GM19238 (cell line): ENCODE data around the gene CBX8.

Experiments used
- DNase-seq: peaks from one replicate; pipeline ENCODE4 v3.0.0; 2011; ENCODE audit warnings: low spot score; ENCODE audit not compliant: insufficient read length

The CBX8 gene

GRCh38 chr17:79835470-79835899, 38.6 kb upstream of the CBX8 start:
- DNase-seq, result no peak

- DNase-seq, result no peak
Measured at GRCh38 chr17:79834565-79835469, 37.9 kb upstream of the CBX8 start.

GRCh38 chr17:79833744-79834564, 37.1 kb upstream of the CBX8 start:
- no peak for DNase-seq

GRCh38 chr17:79833110-79833450, 36.2 kb upstream of the CBX8 start:
- DNase-seq, result no peak

GRCh38 chr17:79832218-79833109, 35.6 kb upstream of the CBX8 start:
- DNase-seq, result no peak

GRCh38 chr17:79831265-79832217, 34.7 kb upstream of the CBX8 start:
- DNase-seq, result no peak

- DNase-seq, result no peak
Measured at GRCh38 chr17:79830763-79831264, 33.9 kb upstream of the CBX8 start.

- DNase-seq, result no peak
Measured at GRCh38 chr17:79830303-79830702, 33.4 kb upstream of the CBX8 start.

DNA sequence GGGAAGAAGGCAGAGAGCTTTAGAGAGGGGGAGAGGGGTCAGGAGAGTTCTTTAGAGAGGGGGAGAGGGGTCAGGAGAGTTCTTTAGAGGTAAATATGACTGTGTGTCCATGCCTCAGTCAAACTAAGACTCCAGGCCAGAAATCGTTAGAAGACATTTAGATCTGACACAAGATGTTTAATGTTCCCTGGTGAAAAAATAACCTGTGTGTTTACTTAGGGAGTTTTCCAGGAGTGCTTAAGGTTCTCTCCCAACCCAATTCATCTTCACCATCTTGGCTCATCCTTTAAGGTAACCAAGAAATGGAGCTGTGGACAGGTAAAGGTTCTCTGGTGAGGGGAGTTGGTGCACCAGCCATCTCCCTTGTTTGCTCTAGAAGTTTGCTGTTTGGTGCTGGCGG, 32.6 kb upstream of the CBX8 start:
- no peak for DNase-seq

DNA sequence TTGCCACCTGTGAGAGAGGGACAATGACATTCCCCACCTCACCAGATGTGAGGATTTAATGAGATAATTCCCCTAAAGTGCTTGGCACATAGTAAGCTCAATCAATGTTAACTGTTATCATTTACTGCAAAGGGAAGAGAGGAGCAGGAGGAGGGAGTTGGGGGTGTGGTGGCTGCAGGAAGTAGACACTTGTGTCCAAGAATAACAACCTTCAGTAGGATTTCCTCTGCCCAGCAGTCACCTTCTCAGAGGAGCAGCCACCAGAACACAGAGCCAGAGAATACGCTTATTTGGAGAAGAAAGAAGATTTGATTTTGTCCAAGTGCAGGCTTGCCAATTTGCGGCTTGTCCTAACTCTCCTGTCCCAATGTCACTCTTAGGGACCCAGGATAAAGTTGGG, 32.1 kb upstream of the CBX8 start:
- DNase-seq, result no peak

- DNase-seq, result no peak
Measured at GRCh38 chr17:79826841-79827578, 30.1 kb upstream of the CBX8 start.

DNA sequence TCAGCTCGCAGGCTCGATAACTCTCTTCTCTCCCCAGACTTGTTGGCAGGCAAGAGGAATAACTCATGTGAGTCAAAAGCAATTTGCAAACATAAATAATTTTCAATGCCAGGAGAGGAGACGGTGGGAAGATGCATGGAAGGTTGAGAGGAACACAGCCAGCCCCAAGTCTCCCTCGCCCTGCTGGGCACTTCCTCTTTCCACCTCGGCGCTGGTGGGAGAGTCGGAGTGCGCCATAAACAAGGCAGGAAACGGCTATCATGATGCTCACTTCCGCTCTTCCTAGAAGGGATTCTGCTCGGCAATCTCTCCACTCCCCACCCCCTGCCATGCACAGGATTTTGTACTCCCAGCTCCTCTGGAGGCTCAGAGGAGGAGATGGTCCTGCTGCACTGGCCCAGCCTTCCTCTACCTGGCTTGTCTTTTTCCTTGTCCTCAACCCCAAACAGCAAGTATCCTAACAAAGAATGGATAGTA, 29.4 kb upstream of the CBX8 start:
- no peak for DNase-seq

- DNase-seq, result no peak
Measured at GRCh38 chr17:79825580-79825921, 28.7 kb upstream of the CBX8 start.

- DNase-seq, result no peak
Measured at GRCh38 chr17:79824893-79825579, 28.2 kb upstream of the CBX8 start.

- DNase-seq, result no peak
Measured at GRCh38 chr17:79824234-79824633, 27.4 kb upstream of the CBX8 start.

DNA sequence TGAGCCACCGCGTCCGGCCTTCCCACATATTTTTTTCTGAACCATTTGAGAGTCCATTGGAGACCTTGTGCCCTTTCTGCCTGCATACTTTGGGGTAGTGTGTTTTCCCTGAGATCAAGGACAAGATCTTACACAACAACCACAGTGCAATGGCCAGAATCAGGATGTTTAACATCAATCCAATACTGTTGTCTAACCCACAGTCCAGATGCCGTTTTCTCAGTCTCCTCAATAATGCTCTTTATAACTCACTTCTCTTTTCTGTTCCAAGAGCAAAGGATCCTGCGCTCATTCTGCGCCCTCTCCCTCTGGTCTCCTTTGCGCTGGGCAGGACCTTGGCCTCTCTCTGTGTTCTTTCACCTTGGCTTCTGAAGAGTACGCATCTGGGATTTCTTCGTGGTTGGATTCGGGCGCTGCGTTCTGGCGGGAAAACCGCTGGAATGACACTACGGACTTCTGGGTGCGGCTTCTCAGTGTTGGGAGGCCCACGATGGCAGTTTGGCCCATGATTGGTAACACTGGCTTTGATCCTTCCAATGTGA, 25.8 kb upstream of the CBX8 start:
- no peak for DNase-seq

DNA sequence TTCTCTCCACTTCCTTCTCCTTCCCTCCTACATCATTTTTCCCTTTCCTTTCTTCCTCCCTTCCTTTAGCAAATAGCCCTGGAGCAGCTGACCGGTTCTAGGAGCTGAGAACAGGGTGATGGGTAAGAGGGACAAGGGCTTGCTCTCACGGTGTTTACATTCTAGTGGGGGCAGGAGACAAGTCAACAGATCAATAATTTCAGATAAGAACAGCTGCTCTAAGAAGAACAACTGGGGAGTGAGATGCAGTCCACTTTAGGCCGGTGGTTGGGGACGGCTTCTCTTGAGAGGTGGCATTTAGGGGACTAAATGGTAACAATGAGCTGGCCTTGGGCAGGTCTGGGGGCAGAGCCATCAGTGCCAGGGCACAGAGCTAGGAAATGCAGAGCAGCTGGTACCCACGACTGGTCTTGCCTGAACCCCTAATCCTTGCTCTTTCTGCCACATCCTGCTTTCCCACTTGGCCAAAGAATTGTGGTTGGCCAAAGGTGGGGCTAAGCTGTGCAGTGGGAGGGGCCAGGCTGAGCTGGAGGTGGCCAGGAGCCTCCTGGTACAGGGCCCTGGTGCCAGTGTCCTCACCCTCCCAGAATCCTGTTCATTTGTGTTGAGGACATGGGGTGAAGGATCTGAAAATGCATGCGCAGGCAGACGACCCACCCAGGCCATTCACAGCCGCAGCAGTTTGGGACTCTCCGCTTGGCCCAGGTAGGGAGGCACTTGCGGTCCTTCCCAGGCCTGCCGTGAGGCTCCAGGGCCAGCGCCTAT, 24.6 kb upstream of the CBX8 start:
- no peak for DNase-seq

DNA sequence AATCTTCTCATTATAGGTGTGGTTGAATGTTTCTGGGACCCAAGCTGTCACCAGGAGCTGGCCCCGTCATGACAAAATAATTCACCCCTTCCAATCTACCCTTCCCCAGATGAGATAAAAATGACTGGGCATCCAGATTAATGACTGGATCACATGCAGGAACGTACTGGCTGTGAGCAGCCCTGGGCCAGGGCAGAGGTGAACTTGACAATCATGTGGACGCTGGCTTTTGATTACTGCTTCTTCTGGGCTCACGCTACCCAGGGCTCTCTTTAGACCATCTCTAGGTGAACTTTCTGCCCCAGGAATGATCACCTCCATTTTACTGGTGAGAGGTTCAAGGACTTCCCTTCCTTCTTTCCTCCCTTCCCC, 24.1 kb upstream of the CBX8 start:
- no peak for DNase-seq
